ENCODE results near the gene AFAP1L2.
"Not testable (repeated sequence)": the region's sequence is repeated elsewhere in the genome, so short reads cannot be mapped to it uniquely, and the experiment has no call there.

AFAP1L2 gene

GRCh38 chr10:114350751-114351150 lies 53.6 kb downstream of the AFAP1L2 start:
- TF ChIP-seq ZNF274 (IDR thresholded peaks at IDR 0.05; ENCODE audit: low read depth, low read length) = no peak
- H3K4me3 ChIP-seq (ENCODE audit: low read length) = no peak overlapping the region

GRCh38 chr10:114349522-114350215 lies 54.6 kb downstream of the AFAP1L2 start:
- no peak overlapping the region for H3K4me3 ChIP-seq (ENCODE audit: low read length)
- TF ChIP-seq ZNF274 (IDR thresholded peaks at IDR 0.05; ENCODE audit: low read depth, low read length) = no peak

- H3K4me3 ChIP-seq (ENCODE audit: low read length) = not testable (repeated sequence)
Observed at GRCh38 chr10:114349071-114349470, 55.2 kb downstream of the AFAP1L2 start.

GRCh38 chr10:114347791-114348190 lies 56.5 kb downstream of the AFAP1L2 start:
- no peak for TF ChIP-seq ZNF274 (IDR thresholded peaks at IDR 0.05; ENCODE audit: low read depth, low read length)

GRCh38 chr10:114347241-114347640 lies 57.1 kb downstream of the AFAP1L2 start:
- no peak for TF ChIP-seq ZNF274 (IDR thresholded peaks at IDR 0.05; ENCODE audit: low read depth, low read length)
- no peak overlapping the region for H3K4me3 ChIP-seq (ENCODE audit: low read length)

More at GRCh38 chr10:114347791-114348190, 56.5 kb downstream of the AFAP1L2 start:
- H3K4me3 ChIP-seq (ENCODE audit: low read length) = no peak overlapping the region

GRCh38 chr10:114346176-114347031 lies 57.9 kb downstream of the AFAP1L2 start:
- no peak overlapping the region for H3K4me3 ChIP-seq (ENCODE audit: low read length)
- TF ChIP-seq ZNF274 (IDR thresholded peaks at IDR 0.05; ENCODE audit: low read depth, low read length) = no peak

- H3K4me3 ChIP-seq (ENCODE audit: low read length) = no peak overlapping the region
- no peak for TF ChIP-seq ZNF274 (IDR thresholded peaks at IDR 0.05; ENCODE audit: low read depth, low read length)
Observed at GRCh38 chr10:114345701-114346100, 58.6 kb downstream of the AFAP1L2 start.

- no peak overlapping the region for H3K4me3 ChIP-seq (ENCODE audit: low read length)
- TF ChIP-seq ZNF274 (IDR thresholded peaks at IDR 0.05; ENCODE audit: low read depth, low read length) = no peak
Observed at GRCh38 chr10:114343623-114344505, 60.4 kb downstream of the AFAP1L2 start.

- TF ChIP-seq ZNF274 (IDR thresholded peaks at IDR 0.05; ENCODE audit: low read depth, low read length) = no peak
- H3K4me3 ChIP-seq (ENCODE audit: low read length) = no peak overlapping the region
Observed at GRCh38 chr10:114342976-114343375, 61.3 kb downstream of the AFAP1L2 start.

- no peak for TF ChIP-seq ZNF274 (IDR thresholded peaks at IDR 0.05; ENCODE audit: low read depth, low read length)
- H3K4me3 ChIP-seq (ENCODE audit: low read length) = no peak overlapping the region
Observed at GRCh38 chr10:114340816-114341215, 63.5 kb downstream of the AFAP1L2 start.

- TF ChIP-seq ZNF274 (IDR thresholded peaks at IDR 0.05; ENCODE audit: low read depth, low read length) = no peak
Observed at GRCh38 chr10:114337510-114338462, 66.5 kb downstream of the AFAP1L2 start.

GRCh38 chr10:114336823-114337509 lies 67.3 kb downstream of the AFAP1L2 start:
- no peak overlapping the region for H3K4me3 ChIP-seq (ENCODE audit: low read length)
- no peak for TF ChIP-seq ZNF274 (IDR thresholded peaks at IDR 0.05; ENCODE audit: low read depth, low read length)

More at GRCh38 chr10:114337510-114338462, 66.5 kb downstream of the AFAP1L2 start:
- no peak overlapping the region for H3K4me3 ChIP-seq (ENCODE audit: low read length)

GRCh38 chr10:114335614-114336013 lies 68.7 kb downstream of the AFAP1L2 start:
- H3K4me3 ChIP-seq (ENCODE audit: low read length) = no peak overlapping the region
- no peak for TF ChIP-seq ZNF274 (IDR thresholded peaks at IDR 0.05; ENCODE audit: low read depth, low read length)

Measured in GM08714 (cell line).